Neural cell (in vitro differentiated cells): Measurements from ENCODE around the gene NFS1. TPM values are rescaled to one million over a fixed set of nuclear protein-coding genes. Genes with fewer than 3 reads are reported as not detected.

ENCODE experiments used
- H2AFZ ChIP-seq: fragments of 200-600, 300-800 bp; sonication (generic), shearing (Covaris generic); 2 replicates; pipeline ENCODE4 v1.6.0; 2014; ENCODE audit warnings: low read depth, mild to moderate bottlenecking, antibody characterized with exemption, low read length, moderate library complexity
- H3F3A ChIP-seq: fragments of 200-600 bp; shearing (Covaris generic); 2 replicates; pipeline ENCODE4 v1.6.1; 2016; ENCODE audit warnings: mild to moderate bottlenecking, moderate library complexity, mixed read lengths, antibody characterized with exemption, low read length; ENCODE audit not compliant: insufficient read depth, poor library complexity, severe bottlenecking
- H3K27ac ChIP-seq: fragments of 200-600, 300-800 bp; sonication (generic), shearing (Covaris generic); 2 replicates; pipeline ENCODE4 v1.5.1; 2014; ENCODE audit warnings: mild to moderate bottlenecking, low read length, moderate library complexity
- H3K27me3 ChIP-seq: fragments of 300-800, 200-600 bp; sonication (generic), shearing (Covaris generic); 2 replicates; pipeline ENCODE4 v1.6.0; 2014; ENCODE audit warnings: mild to moderate bottlenecking, low read depth, low read length, moderate library complexity; ENCODE audit not compliant: insufficient read depth
- H3K36me3 ChIP-seq: fragments of 300-800, 200-600 bp; sonication (generic), shearing (Covaris generic); 2 replicates; pipeline ENCODE4 v1.5.1; 2014; ENCODE audit warnings: mild to moderate bottlenecking, antibody characterized with exemption, low read length, moderate library complexity; ENCODE audit not compliant: insufficient read depth
- H3K4me2 ChIP-seq: fragments of 300-800, 200-600 bp; sonication (generic), shearing (Covaris generic); 2 replicates; pipeline ENCODE4 v1.6.0; 2014; ENCODE audit warnings: mild to moderate bottlenecking, low read length
- H3K4me3 ChIP-seq: fragments of 300-800, 200-600 bp; sonication (generic), shearing (Covaris generic); 2 replicates; pipeline ENCODE4 v1.5.1; 2014; ENCODE audit warnings: mild to moderate bottlenecking, low read length, moderate library complexity
- H3K79me2 ChIP-seq: fragments of 200-600 bp; shearing (Covaris generic); replicated peaks from 2 replicates; pipeline ENCODE4 v1.6.0; 2014; ENCODE audit warnings: mild to moderate bottlenecking, low read length, moderate library complexity; ENCODE audit not compliant: insufficient read depth
- H3K9ac ChIP-seq: fragments of 300-800, 200-600 bp; sonication (generic), shearing (Covaris generic); 2 replicates; pipeline ENCODE4 v1.6.1; 2016; ENCODE audit warnings: mild to moderate bottlenecking, low read length, mixed read lengths
- H3K9me2 ChIP-seq: fragments of 200-600 bp; shearing (Covaris generic); 2 replicates; pipeline ENCODE4 v1.6.1; 2016; ENCODE audit warnings: mild to moderate bottlenecking, low read length, mixed read lengths; ENCODE audit not compliant: insufficient read depth
- H3K9me3 ChIP-seq: fragments of 200-600, 300-800 bp; sonication (generic), shearing (Covaris generic); 2 replicates; pipeline ENCODE4 v1.6.1; 2016; ENCODE audit warnings: mild to moderate bottlenecking, mixed run types, low read length, moderate library complexity, mixed read lengths
- H4K20me1 ChIP-seq: fragments of 200-600 bp; shearing (Covaris generic); 2 replicates; pipeline ENCODE4 v1.6.1; 2016; ENCODE audit warnings: mild to moderate bottlenecking, mixed run types; ENCODE audit not compliant: insufficient read depth
- EP300 ChIP-seq: fragments of 450-650 bp; conservative IDR thresholded peaks from 2 replicates; pipeline ENCODE4 v1.6.1; 2014; ENCODE audit warnings: antibody characterized with exemption, mild to moderate bottlenecking, moderate library complexity; ENCODE audit not compliant: poor library complexity, severe bottlenecking
- EZH2 ChIP-seq: fragments of 200-600, 300-800 bp; shearing (Covaris generic), sonication (generic); IDR thresholded peaks from 2 replicates; pipeline ENCODE4 v1.6.1; 2014; ENCODE audit warnings: antibody characterized with exemption, low read length, borderline replicate concordance, mild to moderate bottlenecking; ENCODE audit not compliant: insufficient read depth, poor library complexity, severe bottlenecking
- MXI1 ChIP-seq: fragments of 450-650 bp; conservative IDR thresholded peaks from 2 replicates; pipeline ENCODE4 v1.6.1; 2014; ENCODE audit warnings: antibody characterized with exemption, mild to moderate bottlenecking; ENCODE audit not compliant: poor library complexity, severe bottlenecking
- POLR2AphosphoS5 ChIP-seq: IDR thresholded peaks from 2 replicates; pipeline ENCODE4 v1.6.1; 2012
- RAD21 ChIP-seq: fragments of 450-650 bp; conservative IDR thresholded peaks from 2 replicates; pipeline ENCODE4 v1.6.1; 2014; ENCODE audit warnings: antibody characterized with exemption, mild to moderate bottlenecking, moderate library complexity
- SMC3 ChIP-seq: fragments of 450-650 bp; conservative IDR thresholded peaks from 2 replicates; pipeline ENCODE4 v1.6.1; 2014; ENCODE audit warnings: antibody characterized with exemption, mild to moderate bottlenecking, moderate library complexity; ENCODE audit not compliant: poor library complexity
- TAF1 ChIP-seq: IDR thresholded peaks from 2 replicates; pipeline ENCODE4 v1.6.1; 2012; ENCODE audit warnings: low read depth
- polyA plus RNA-seq: library from polyadenylated mRNA; depleted of rRNA; stranded (reverse); fragments of >200 nt; gene quantifications from 2 replicates; pipeline ENCODE4 v1.2.3, GENCODE V29; 2014
- TF ChIP-seq, protein P1 (sequence below): fragments of 450-650 bp; IDR thresholded peaks from 2 replicates; pipeline ENCODE4 v1.5.1; 2014; ENCODE audit warnings: antibody characterized with exemption, mild to moderate bottlenecking, moderate library complexity; ENCODE audit not compliant: poor library complexity, severe bottlenecking
- TF ChIP-seq, protein P2 (sequence below): IDR thresholded peaks from 2 replicates; pipeline ENCODE4 v1.6.1; 2012; ENCODE audit warnings: borderline replicate concordance

Gene NFS1
- polyA plus RNA-seq, 1 donor from 2014 or later: 55.2 TPM

DNA sequence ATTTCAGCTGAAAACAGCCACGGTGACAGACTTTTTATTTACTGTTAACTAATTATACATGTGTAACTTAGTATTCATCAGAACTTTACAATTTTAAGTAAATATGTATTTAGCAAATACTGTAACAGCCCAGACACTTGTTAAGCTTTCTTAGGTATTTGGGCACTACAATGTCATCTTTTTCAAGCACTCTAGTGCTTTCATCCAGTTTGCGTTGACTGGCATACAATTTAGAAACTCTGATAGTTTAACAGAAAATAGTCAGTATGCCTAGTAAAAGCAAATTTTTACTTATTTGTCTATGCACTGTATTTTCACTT is 32.3 kb upstream of the NFS1 start:
- TF ChIP-seq SMC3 (no peak), EP300 (no peak), EZH2 (no peak), RAD21 (no peak), MXI1 (no peak), TAF1 (no peak), POLR2AphosphoS5 (no peak)
- TF ChIP-seq, protein P1, sequence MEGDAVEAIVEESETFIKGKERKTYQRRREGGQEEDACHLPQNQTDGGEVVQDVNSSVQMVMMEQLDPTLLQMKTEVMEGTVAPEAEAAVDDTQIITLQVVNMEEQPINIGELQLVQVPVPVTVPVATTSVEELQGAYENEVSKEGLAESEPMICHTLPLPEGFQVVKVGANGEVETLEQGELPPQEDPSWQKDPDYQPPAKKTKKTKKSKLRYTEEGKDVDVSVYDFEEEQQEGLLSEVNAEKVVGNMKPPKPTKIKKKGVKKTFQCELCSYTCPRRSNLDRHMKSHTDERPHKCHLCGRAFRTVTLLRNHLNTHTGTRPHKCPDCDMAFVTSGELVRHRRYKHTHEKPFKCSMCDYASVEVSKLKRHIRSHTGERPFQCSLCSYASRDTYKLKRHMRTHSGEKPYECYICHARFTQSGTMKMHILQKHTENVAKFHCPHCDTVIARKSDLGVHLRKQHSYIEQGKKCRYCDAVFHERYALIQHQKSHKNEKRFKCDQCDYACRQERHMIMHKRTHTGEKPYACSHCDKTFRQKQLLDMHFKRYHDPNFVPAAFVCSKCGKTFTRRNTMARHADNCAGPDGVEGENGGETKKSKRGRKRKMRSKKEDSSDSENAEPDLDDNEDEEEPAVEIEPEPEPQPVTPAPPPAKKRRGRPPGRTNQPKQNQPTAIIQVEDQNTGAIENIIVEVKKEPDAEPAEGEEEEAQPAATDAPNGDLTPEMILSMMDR: no peak
- TF ChIP-seq, protein P2, sequence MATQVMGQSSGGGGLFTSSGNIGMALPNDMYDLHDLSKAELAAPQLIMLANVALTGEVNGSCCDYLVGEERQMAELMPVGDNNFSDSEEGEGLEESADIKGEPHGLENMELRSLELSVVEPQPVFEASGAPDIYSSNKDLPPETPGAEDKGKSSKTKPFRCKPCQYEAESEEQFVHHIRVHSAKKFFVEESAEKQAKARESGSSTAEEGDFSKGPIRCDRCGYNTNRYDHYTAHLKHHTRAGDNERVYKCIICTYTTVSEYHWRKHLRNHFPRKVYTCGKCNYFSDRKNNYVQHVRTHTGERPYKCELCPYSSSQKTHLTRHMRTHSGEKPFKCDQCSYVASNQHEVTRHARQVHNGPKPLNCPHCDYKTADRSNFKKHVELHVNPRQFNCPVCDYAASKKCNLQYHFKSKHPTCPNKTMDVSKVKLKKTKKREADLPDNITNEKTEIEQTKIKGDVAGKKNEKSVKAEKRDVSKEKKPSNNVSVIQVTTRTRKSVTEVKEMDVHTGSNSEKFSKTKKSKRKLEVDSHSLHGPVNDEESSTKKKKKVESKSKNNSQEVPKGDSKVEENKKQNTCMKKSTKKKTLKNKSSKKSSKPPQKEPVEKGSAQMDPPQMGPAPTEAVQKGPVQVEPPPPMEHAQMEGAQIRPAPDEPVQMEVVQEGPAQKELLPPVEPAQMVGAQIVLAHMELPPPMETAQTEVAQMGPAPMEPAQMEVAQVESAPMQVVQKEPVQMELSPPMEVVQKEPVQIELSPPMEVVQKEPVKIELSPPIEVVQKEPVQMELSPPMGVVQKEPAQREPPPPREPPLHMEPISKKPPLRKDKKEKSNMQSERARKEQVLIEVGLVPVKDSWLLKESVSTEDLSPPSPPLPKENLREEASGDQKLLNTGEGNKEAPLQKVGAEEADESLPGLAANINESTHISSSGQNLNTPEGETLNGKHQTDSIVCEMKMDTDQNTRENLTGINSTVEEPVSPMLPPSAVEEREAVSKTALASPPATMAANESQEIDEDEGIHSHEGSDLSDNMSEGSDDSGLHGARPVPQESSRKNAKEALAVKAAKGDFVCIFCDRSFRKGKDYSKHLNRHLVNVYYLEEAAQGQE: no peak
- peaks cover 9% of the 10 kb centered on the region for H3K36me3 ChIP-seq
- H3K4me2 ChIP-seq: no peak overlapping the region
- H4K20me1 ChIP-seq: peaks cover 67% of the 10 kb centered on the region
- H3K27ac ChIP-seq: no peak overlapping the region
- no peak overlapping the region for H3K9ac ChIP-seq
- no peaks in the 10 kb centered on the region for H3K27me3 ChIP-seq
- H3F3A ChIP-seq: no peaks in the 10 kb centered on the region
- no peaks in the 10 kb centered on the region for H3K9me2 ChIP-seq
- H3K9me3 ChIP-seq: no peaks in the 10 kb centered on the region
- no peak overlapping the region for H3K4me3 ChIP-seq
- peaks cover 85% of the 10 kb centered on the region for H3K79me2 ChIP-seq
- H2AFZ ChIP-seq: no peak overlapping the region

DNA sequence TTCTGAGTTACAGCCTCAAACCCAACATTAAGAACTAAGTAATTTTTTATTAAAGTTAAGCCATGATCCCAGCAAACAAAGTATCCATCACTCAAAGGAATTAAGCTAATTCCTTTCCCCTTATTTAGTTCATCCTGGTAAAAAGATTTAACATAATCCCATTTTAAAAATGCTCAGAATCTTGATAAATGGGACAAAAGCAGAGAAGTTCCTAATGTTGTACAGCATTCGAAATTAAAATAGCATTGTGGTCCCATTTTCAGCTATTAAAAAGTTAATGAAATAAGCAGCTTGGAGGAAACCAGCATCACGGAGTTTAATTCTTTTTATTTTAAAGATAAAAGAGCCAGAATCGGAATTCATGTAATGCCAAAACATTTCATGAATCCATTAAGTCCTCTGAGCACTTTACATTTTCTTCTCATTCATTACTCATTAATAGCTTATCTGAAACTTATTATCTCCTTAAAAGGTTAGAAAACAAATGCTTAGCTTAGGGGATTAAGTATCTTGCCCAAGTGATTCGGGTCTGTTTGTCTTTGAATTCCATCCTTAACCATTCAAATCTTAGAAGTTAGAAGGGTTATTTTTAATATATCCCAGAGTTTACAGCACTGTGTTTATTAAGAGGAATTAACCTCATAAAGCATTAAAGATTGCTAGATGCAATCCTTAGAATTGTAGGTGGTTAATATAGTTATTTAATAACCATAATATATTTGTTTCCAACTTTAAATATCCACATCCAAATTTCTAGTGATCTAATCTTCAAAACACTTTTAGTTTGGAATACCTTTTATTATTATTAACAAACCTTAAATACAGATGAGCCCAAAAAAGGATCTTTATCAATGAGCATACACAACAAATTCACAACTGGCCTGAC is 31.7 kb upstream of the NFS1 start:
- H3K36me3 ChIP-seq: peaks cover 9% of the 10 kb centered on the region

More for the DNA sequence above, 31.7 kb upstream of the NFS1 start:
- H3K27me3 ChIP-seq: no peaks in the 10 kb centered on the region
- no peak overlapping the region for H3K27ac ChIP-seq
- TF ChIP-seq, protein P1: no peak
- no peak for TF ChIP-seq MXI1
- no peak for TF ChIP-seq TAF1
- TF ChIP-seq SMC3: no peak
- TF ChIP-seq, protein P2: no peak
- no peak for TF ChIP-seq EP300
- TF ChIP-seq POLR2AphosphoS5: no peak
- TF ChIP-seq RAD21: no peak
- TF ChIP-seq EZH2: no peak
- peaks cover 62% of the 10 kb centered on the region for H4K20me1 ChIP-seq
- no peak overlapping the region for H3K4me3 ChIP-seq
- no peaks in the 10 kb centered on the region for H3K9me3 ChIP-seq
- H3K9ac ChIP-seq: no peak overlapping the region
- peaks cover 81% of the 10 kb centered on the region for H3K79me2 ChIP-seq
- H3F3A ChIP-seq: no peaks in the 10 kb centered on the region
- no peak overlapping the region for H2AFZ ChIP-seq
- no peaks in the 10 kb centered on the region for H3K9me2 ChIP-seq
- no peak overlapping the region for H3K4me2 ChIP-seq
